Esophagus squamous epithelium (tissue), 4 donors: ENCODE results near the gene CDKL4.

Experiments
- CTCF ChIP-seq, 6 experiments: fragments of 450-650 bp in 4 of 6; fragments of 200-600 bp in 2 of 6; sonication (generic) in 2 of 6; IDR thresholded peaks; one replicate each; pipeline ENCODE4 v1.5.1; 2016 to 2019; ENCODE audit warnings: antibody characterized with exemption in 6 of 6, mild to moderate bottlenecking in 4 of 6, moderate library complexity in 4 of 6
- POLR2A ChIP-seq, 4 donors: fragments of 450-650 bp; IDR thresholded peaks; one replicate each; pipeline ENCODE4 v1.6.1; 2017; ENCODE audit warnings: antibody characterized with exemption in 4 of 4, mild to moderate bottlenecking in 4 of 4, moderate library complexity in 3 of 4

GRCh38 chr2:39150102-39150562 is 93.6 kb downstream of the CDKL4 start:
- TF ChIP-seq CTCF (IDR thresholded peaks at IDR 0.05) (no peak), POLR2A (IDR thresholded peaks at IDR 0.05) (no peak)
